KOPT-K1 (cell line): ENCODE measurements around the gene KRT81.
"Not testable (repeated sequence)": the region's sequence is repeated elsewhere in the genome, so short reads cannot be mapped to it uniquely, and the experiment has no call there.

Source experiments
- H3K27ac ChIP-seq: fragments of 200-600 bp; sonication (generic); 2 replicates; pipeline ENCODE4 v1.5.1; 2016; ENCODE audit warnings: antibody characterized with exemption, mild to moderate bottlenecking, low read depth, low read length; ENCODE audit not compliant: poor library complexity, severe bottlenecking
- H3K36me3 ChIP-seq: fragments of 200-600 bp; sonication (generic); 2 replicates; pipeline ENCODE4 v1.5.1; 2017; ENCODE audit warnings: antibody characterized with exemption, mild to moderate bottlenecking, low read length, moderate library complexity; ENCODE audit not compliant: insufficient read depth
- H3K9me3 ChIP-seq: fragments of 200-600 bp; sonication (generic); 2 replicates; pipeline ENCODE4 v1.5.1; 2017; ENCODE audit warnings: antibody characterized with exemption, low read length, mild to moderate bottlenecking; ENCODE audit not compliant: insufficient read depth, poor library complexity, severe bottlenecking

KRT81 gene

GRCh38 chr12:52241205-52241842, 50.0 kb downstream of the KRT81 start:
- Histone ChIP-seq H3K36me3 (no peaks in the 10 kb centered on the region), H3K9me3 (no peaks in the 10 kb centered on the region), H3K27ac (no peak overlapping the region)

DNA sequence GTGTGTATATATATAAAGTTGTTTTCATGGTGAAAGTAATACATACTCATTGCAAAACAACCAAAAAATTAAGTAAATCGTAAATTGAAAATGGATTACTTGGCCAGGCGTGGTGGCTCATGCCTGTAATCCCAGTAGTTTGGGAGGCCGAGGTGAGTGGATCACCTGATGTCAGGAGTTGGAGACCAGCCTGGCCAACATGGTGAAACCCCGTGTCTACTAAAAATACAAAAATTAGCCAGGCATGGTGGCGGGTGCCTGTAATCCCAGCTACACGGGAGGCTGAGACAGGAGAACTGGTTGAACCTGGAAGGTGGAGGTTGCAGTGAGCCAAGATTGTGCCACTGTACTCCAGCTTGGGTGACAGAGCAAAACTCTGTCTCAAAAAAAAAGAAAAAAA, 51.1 kb downstream of the KRT81 start:
- H3K9me3 ChIP-seq, H3K27ac ChIP-seq, H3K36me3 ChIP-seq: not testable (repeated sequence)

GRCh38 chr12:52239767-52240166, 51.6 kb downstream of the KRT81 start:
- no peaks in the 10 kb centered on the region for H3K9me3 ChIP-seq
- H3K27ac ChIP-seq, result no peak overlapping the region
- no peaks in the 10 kb centered on the region for H3K36me3 ChIP-seq

DNA sequence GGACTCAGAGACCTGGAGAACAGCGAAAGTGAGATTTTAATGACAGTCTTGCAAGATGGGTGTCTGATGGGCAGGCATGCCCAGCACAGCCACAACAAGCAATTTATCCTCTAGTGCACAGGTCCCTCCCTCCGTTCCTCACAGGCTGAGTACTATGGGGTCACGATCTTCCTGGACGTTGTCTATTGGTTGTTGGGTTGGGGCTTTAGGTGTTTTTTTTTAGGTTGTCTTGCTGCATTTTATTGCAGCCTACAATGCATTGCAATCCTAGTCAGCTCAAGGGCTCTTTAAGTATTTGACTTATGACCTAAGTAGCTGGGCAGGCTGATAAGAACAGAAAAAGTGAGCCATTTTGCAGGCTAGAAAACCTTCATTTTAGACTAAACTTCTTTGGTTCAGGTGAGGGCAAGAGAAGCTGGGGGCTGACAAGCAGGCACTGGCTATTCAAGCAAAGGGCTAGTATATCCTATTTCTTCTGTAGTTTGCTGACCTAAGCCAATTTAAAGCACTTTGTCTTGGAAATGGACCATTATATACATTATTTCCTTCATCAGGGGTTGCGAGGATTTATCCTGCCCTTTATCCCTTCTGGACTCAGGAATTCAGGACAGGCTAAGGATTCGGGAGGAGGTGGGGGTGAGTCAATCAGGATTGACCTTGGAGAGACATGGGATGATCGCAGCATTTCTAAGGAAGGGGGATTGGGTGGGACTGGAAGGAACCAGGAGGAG, 52.3 kb downstream of the KRT81 start:
- Histone ChIP-seq H3K9me3 (no peaks in the 10 kb centered on the region), H3K27ac (no peak overlapping the region), H3K36me3 (no peaks in the 10 kb centered on the region)

- Histone ChIP-seq H3K27ac (no peak overlapping the region), H3K36me3 (no peaks in the 10 kb centered on the region)
These were observed 53.0 kb downstream of the KRT81 start for GRCh38 chr12:52238207-52238840.

DNA sequence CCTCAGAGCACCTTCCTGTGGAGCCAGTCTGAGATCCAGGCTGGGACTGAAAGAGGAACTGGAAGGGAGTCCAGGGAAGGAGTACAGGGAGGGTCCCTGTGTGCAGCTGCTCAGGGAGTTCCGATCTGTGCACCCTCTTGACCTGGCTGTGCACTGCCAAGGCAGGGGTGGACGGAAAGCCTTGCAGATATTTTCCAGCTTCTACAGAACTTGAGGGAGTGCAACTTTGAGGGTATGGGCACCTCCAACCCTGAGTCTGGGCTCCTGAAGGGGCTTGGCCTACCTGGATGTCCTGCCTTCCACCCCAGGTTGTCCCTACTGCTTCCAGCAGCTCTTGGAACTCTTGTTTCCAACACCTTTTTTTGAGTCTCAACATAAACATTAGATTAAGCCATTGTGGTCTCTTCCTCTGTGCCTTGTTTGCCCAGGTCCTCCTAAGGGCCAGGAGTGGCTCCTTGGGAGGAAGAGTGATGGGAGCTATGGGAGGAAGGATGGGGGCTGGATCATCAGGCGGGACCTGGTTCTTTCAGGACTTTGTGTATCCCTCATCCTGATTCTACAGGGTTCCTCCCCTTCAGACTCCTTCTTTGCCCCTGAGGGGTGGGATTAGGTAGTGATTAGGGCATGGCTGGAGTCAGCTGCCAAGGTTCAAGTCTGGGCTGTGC, 54.8 kb downstream of the KRT81 start:
- Histone ChIP-seq H3K9me3 (no peaks in the 10 kb centered on the region), H3K27ac (no peak overlapping the region), H3K36me3 (no peaks in the 10 kb centered on the region)

More at GRCh38 chr12:52238207-52238840, 53.0 kb downstream of the KRT81 start:
- no peaks in the 10 kb centered on the region for H3K9me3 ChIP-seq
